OCI-LY7 (cell line): ENCODE data around the gene ITPKB. TPM values are rescaled to one million over a fixed set of nuclear protein-coding genes. Genes with fewer than 3 reads are reported as not detected.

Experiments used
- BruUV-seq: library from RNA; stranded (reverse); fragments of 400-500 nt; replicated peaks from 2 replicates; lab custom pipeline; 2021; lab: Mats Ljungman, UMichigan
- CTCF ChIA-PET: fragments of 300-600 bp; sonication (Branson Sonifier 250); formaldehyde crosslinking; loops from one replicate; lab custom pipeline; 2022; ENCODE audit warnings: antibody characterized with exemption; ENCODE audit not compliant: unreplicated experiment; lab: Charles Lee
- POLR2A ChIA-PET: fragments of 300-600 bp; sonication (Branson Sonifier 250); formaldehyde crosslinking; loops from one replicate; lab custom pipeline; 2022; ENCODE audit warnings: antibody characterized with exemption; lab: Charles Lee
- DNase-seq: peaks from one replicate; pipeline ENCODE4 v3.0.0-alpha.2; 2015; ENCODE audit warnings: low spot score
- H2AFZ ChIP-seq: fragments of 200-600 bp; sonication (generic), shearing (Covaris generic); 2 replicates; pipeline ENCODE4 v1.6.1; 2014; ENCODE audit warnings: mild to moderate bottlenecking, antibody characterized with exemption, low read length, moderate library complexity
- H3K27ac ChIP-seq: fragments of 200-600 bp; sonication (generic); 2 replicates; pipeline ENCODE4 v1.5.1; 2014; ENCODE audit warnings: mixed run types, low read depth, mild to moderate bottlenecking, moderate library complexity, low read length, inconsistent platforms; ENCODE audit not compliant: poor library complexity, severe bottlenecking
- H3K36me3 ChIP-seq: fragments of 200-600 bp; sonication (generic); 2 replicates; pipeline ENCODE4 v1.6.1; 2014; ENCODE audit warnings: mild to moderate bottlenecking, antibody characterized with exemption, low read length, moderate library complexity, mixed read lengths; ENCODE audit not compliant: insufficient read depth
- H3K4me1 ChIP-seq: fragments of 200-600 bp; sonication (generic); 2 replicates; pipeline ENCODE4 v1.5.1; 2014; ENCODE audit warnings: mild to moderate bottlenecking, low read length; ENCODE audit not compliant: insufficient read depth, poor library complexity, severe bottlenecking
- H3K4me2 ChIP-seq: fragments of 200-600 bp; sonication (generic); 2 replicates; pipeline ENCODE4 v1.6.1; 2014; ENCODE audit warnings: mild to moderate bottlenecking, low read length
- H3K4me3 ChIP-seq: fragments of 200-600 bp; sonication (generic); 2 replicates; pipeline ENCODE4 v1.5.1; 2014; ENCODE audit warnings: mild to moderate bottlenecking, low read depth, low read length; ENCODE audit not compliant: poor library complexity, severe bottlenecking
- H3K79me2 ChIP-seq: fragments of 200-600 bp; sonication (generic); 2 replicates; pipeline ENCODE4 v1.6.1; 2016; ENCODE audit warnings: low read depth, mild to moderate bottlenecking, low read length, moderate library complexity, mixed read lengths; ENCODE audit not compliant: insufficient read depth
- H3K9me2 ChIP-seq: fragments of 200-600 bp; sonication (generic); 2 replicates; pipeline ENCODE4 v1.6.1; 2016; ENCODE audit warnings: mild to moderate bottlenecking, low read length, mixed read lengths; ENCODE audit not compliant: insufficient read depth
- H3K9me3 ChIP-seq: fragments of 200-600 bp; sonication (generic); 2 replicates; pipeline ENCODE4 v1.6.1; 2014; ENCODE audit warnings: mild to moderate bottlenecking, mixed run types, low read length, mixed read lengths
- H4K20me1 ChIP-seq: fragments of 200-600 bp; sonication (generic); 2 replicates; pipeline ENCODE4 v1.6.1; 2014; ENCODE audit warnings: mild to moderate bottlenecking, antibody characterized with exemption, low read length, moderate library complexity, mixed read lengths; ENCODE audit not compliant: insufficient read depth
- CTCF ChIP-seq: fragments of 200-600 bp; sonication (generic); conservative IDR thresholded peaks from 2 replicates; pipeline ENCODE4 v1.5.1; 2014; ENCODE audit warnings: mild to moderate bottlenecking, antibody characterized with exemption, low read length, moderate library complexity, mixed read lengths
- EZH2phosphoT487 ChIP-seq: fragments of 200-600 bp; sonication (generic); IDR thresholded peaks from 2 replicates; pipeline ENCODE4 v1.6.1; 2018; ENCODE audit warnings: low read depth, borderline replicate concordance, mild to moderate bottlenecking, mixed run types, antibody characterized with exemption, low read length, moderate library complexity, mixed read lengths
- intact Hi-C: fragments of 100-400 bp; cut with micrococcal nuclease; formaldehyde crosslinking; loops from one replicate; pipeline ENCODE4 v1.10.0; 2022; ENCODE audit not compliant: unreplicated experiment
- total RNA-seq, 2 experiments: library from RNA; depleted of rRNA in 1 of 2; stranded (reverse); fragments of >200 nt in 1 of 2; shearing (Covaris generic) in 1 of 2; gene quantifications; 2 replicates each; pipeline ENCODE4 v1.2.3, GENCODE V29; 2014 to 2022

ITPKB gene
- total RNA-seq, 2 experiments from 2014 or later = 20.5 to 33.3 TPM

- no peak overlapping the region for H2AFZ ChIP-seq
- H3K27ac ChIP-seq = peak overlapping the region; percentile 98
- no peaks in the 10 kb centered on the region for H3K9me3 ChIP-seq
- no peaks in the 10 kb centered on the region for H4K20me1 ChIP-seq
- TF ChIP-seq CTCF = no peak
- TF ChIP-seq EZH2phosphoT487 = no peak
- DNase-seq = peak; percentile 48
- peak overlapping the region; percentile 8 for H3K4me3 ChIP-seq
- intact Hi-C loops = loop anchor here (5.0 kb wide), 1 partner anchor 277 kb away; the partner anchor contains the start of gene PARP1
- H3K4me2 ChIP-seq = peak overlapping the region; percentile 98
- ChIA-PET POLR2A (interaction anchor here (2.8 kb wide), 1 partner anchor 12 kb away, joined by 19 read pairs; no protein-coding TSS in a partner anchor), CTCF (no interaction called here)
- peaks cover 100% of the 10 kb centered on the region for H3K4me1 ChIP-seq
- H3K36me3 ChIP-seq = peaks cover 22% of the 10 kb centered on the region; the same call in 1 of the 2 replicates
- H3K9me2 ChIP-seq = no peaks in the 10 kb centered on the region
- no TSS peak for BruUV-seq
- H3K79me2 ChIP-seq = peaks cover 75% of the 10 kb centered on the region; the same call in 1 of the 2 replicates
Observed at GRCh38 chr1:226684026-226684425, 55.1 kb downstream of the ITPKB start.

- ChIA-PET POLR2A (interaction anchor here (0.5 to 2.8 kb wide), 13 partner anchors 11 to 491 kb away, joined by 3 to 19 read pairs (median 4); partner anchors contain the start of gene ITPKB), CTCF (interaction anchor here (1.0 kb wide), 2 partner anchors 16 to 23 kb away, joined by 3 read pairs; no protein-coding TSS in a partner anchor)
- no peak for DNase-seq
- Histone ChIP-seq H3K79me2 (peaks cover 75% of the 10 kb centered on the region; the same call in 1 of the 2 replicates), H3K4me1 (peaks cover 100% of the 10 kb centered on the region), H3K4me2 (peak overlapping the region; percentile 98), H2AFZ (no peak overlapping the region), H3K9me2 (no peaks in the 10 kb centered on the region), H3K9me3 (no peaks in the 10 kb centered on the region), H3K27ac (peak overlapping the region; percentile 98), H3K36me3 (peaks cover 22% of the 10 kb centered on the region; the same call in 1 of the 2 replicates), H3K4me3 (no peak overlapping the region), H4K20me1 (no peaks in the 10 kb centered on the region)
- no peak for TF ChIP-seq EZH2phosphoT487
- no peak for TF ChIP-seq CTCF
- intact Hi-C loops = loop anchor here (5.0 kb wide), 1 partner anchor 276 kb away; the partner anchor contains the start of gene PARP1
- BruUV-seq = no TSS peak
Observed at GRCh38 chr1:226682871-226683814, 55.9 kb downstream of the ITPKB start.
